Esophagus squamous epithelium (tissue), 5 donors: Measurements from ENCODE around the gene CCDC201. TPM values are rescaled to one million over a fixed set of nuclear protein-coding genes. Genes with fewer than 3 reads are reported as not detected.

Source experiments
- DNase-seq: peaks from one replicate; lab custom pipeline; 2025; lab: John Stamatoyannopoulos, UW
- H3K27ac ChIP-seq, 4 donors: fragments of 200-600 bp; sonication (generic); one replicate each; pipeline ENCODE4 v1.5.1; 2016 to 2019; ENCODE audit warnings: mild to moderate bottlenecking in 1 of 4
- H3K27me3 ChIP-seq, 4 donors: fragments of 200-600 bp; sonication (generic); 1 replicate in 3 of 4; 2 replicates in 1 of 4; pipeline versions ENCODE4 v1.5.1 to v1.6.0; 2017 to 2021; ENCODE audit warnings: antibody characterized with exemption in 1 of 4
- H3K36me3 ChIP-seq, 3 donors: fragments of 200-600 bp; sonication (generic); one replicate each; pipeline ENCODE4 v1.5.1; 2016 to 2019
- H3K4me1 ChIP-seq, 3 donors: fragments of 200-600 bp; sonication (generic); one replicate each; pipeline ENCODE4 v1.5.1; 2017 to 2019
- H3K4me3 ChIP-seq, 4 donors: fragments of 200-600 bp; sonication (generic); 1 replicate in 3 of 4; 2 replicates in 1 of 4; pipeline ENCODE4 v1.5.1; 2016 to 2019; ENCODE audit warnings: mild to moderate bottlenecking in 2 of 4, moderate library complexity in 1 of 4
- H3K9me3 ChIP-seq, 3 donors: fragments of 200-600 bp; sonication (generic); one replicate each; pipeline ENCODE4 v1.5.1; 2016 to 2019
- POLR2A ChIP-seq, 4 donors: fragments of 450-650 bp; IDR thresholded peaks; one replicate each; pipeline ENCODE4 v1.6.1; 2017; ENCODE audit warnings: antibody characterized with exemption in 4 of 4, mild to moderate bottlenecking in 4 of 4, moderate library complexity in 3 of 4
- WGBS, 2 donors: methylation state at CpG; one replicate each; pipeline ENCODE4 v1.1.5; 2018; 5-methylcytosine and 5-hydroxymethylcytosine counted together
- intact Hi-C: fragments of 100-400 bp; cut with DNase I; formaldehyde crosslinking; loops from one replicate; pipeline ENCODE4 v1.15.0; 2022
- total RNA-seq, 4 donors: library from RNA; depleted of rRNA; stranded (reverse); fragments of >200 nt; gene quantifications; one replicate each; pipeline ENCODE4 v1.1.0, GENCODE V29; 2016
- TF ChIP-seq, protein P1 (sequence below), 6 experiments: fragments of 450-650 bp in 4 of 6; fragments of 200-600 bp in 2 of 6; sonication (generic) in 2 of 6; IDR thresholded peaks; one replicate each; pipeline ENCODE4 v1.5.1; 2016 to 2019; ENCODE audit warnings: antibody characterized with exemption in 6 of 6, mild to moderate bottlenecking in 4 of 6, moderate library complexity in 4 of 6
- donor health status: DM: yes; HTN: yes; CAD: no.

The CCDC201 gene
- total RNA-seq, 4 donors from 2014 or later = not detected

DNA sequence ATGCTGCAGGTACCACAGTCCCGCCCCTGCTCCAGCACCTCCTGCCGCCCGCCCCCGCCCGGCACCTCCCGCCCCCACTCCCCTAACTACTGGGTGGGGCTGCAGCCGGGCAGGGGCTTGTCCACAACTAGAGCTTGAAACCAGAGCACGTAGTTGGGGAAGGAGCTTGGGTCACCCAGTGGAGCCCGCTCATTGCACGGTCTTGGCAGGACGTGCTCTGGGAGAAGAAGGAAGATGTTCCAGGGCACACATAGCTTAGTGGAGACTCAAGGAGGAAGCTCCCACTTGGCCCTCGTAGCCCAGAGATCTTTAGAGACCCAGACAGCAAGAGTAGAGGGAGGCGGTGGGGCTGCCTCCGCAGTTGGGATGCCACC is 16.1 kb upstream of the CCDC201 start:
- intact Hi-C loops = no loop called here
- WGBS, 2 donors = 41 to 44% methylated on average over 3 to 5 of the region's 14 CpGs
- Histone ChIP-seq H3K9me3 (no peaks in the 10 kb centered on the region), H3K4me1 (peaks cover 0 to 13% (median 8%) of the 10 kb centered on the region in 3 donors), H3K36me3 (no peaks in the 10 kb centered on the region), H3K27ac (no peak overlapping the region), H3K4me3 (peak overlapping the region in 2 of 4 donors; percentile 30 to 55), H3K27me3 (peaks cover 0 to 82% (median 2%) of the 10 kb centered on the region in 4 donors)
- TF ChIP-seq, protein P1, sequence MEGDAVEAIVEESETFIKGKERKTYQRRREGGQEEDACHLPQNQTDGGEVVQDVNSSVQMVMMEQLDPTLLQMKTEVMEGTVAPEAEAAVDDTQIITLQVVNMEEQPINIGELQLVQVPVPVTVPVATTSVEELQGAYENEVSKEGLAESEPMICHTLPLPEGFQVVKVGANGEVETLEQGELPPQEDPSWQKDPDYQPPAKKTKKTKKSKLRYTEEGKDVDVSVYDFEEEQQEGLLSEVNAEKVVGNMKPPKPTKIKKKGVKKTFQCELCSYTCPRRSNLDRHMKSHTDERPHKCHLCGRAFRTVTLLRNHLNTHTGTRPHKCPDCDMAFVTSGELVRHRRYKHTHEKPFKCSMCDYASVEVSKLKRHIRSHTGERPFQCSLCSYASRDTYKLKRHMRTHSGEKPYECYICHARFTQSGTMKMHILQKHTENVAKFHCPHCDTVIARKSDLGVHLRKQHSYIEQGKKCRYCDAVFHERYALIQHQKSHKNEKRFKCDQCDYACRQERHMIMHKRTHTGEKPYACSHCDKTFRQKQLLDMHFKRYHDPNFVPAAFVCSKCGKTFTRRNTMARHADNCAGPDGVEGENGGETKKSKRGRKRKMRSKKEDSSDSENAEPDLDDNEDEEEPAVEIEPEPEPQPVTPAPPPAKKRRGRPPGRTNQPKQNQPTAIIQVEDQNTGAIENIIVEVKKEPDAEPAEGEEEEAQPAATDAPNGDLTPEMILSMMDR (IDR thresholded peaks at IDR 0.05) = no peak
- no peak for TF ChIP-seq POLR2A (IDR thresholded peaks at IDR 0.05)
- DNase-seq = no peak

DNA sequence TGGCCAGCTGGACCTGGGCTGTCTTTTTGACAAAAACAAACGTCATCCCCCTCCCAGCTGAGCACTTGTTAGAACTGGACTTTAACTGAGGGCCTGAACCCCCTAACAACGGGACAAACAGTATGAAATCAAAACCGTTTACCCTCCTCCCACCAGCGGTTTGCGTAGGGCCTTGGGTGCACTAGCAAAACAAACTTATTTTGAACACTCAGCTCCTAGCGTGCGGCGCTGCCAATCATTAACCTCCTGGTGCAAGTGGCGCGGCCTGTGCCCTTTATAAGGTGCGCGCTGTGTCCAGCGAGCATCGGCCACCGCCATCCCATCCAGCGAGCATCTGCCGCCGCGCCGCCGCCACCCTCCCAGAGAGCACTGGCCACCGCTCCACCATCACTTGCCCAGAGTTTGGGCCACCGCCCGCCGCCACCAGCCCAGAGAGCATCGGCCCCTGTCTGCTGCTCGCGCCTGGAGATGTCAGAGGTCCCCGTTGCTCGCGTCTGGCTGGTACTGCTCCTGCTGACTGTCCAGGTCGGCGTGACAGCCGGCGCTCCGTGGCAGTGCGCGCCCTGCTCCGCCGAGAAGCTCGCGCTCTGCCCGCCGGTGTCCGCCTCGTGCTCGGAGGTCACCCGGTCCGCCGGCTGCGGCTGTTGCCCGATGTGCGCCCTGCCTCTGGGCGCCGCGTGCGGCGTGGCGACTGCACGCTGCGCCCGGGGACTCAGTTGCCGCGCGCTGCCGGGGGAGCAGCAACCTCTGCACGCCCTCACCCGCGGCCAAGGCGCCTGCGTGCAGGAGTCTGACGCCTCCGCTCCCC is 15.5 kb upstream of the CCDC201 start, which contains the start of gene IGFBP1:
TSS of gene IGFBP1 (plus strand) at position 304 of the 808 bp plus-strand sequence. CDS start at position 469, 165 bp downstream.
- WGBS, 2 donors = 11 to 17% methylated on average over 5 of the region's 73 CpGs
- Histone ChIP-seq H3K4me1 (peaks cover 0 to 13% (median 8%) of the 10 kb centered on the region in 3 donors), H3K27ac (no peak within 1 kb of the TSS), H3K4me3 (peak within 1 kb of the TSS in 2 of 4 donors; percentile 30 to 55), H3K9me3 (no peaks in the 10 kb centered on the region), H3K36me3 (no peaks in the 10 kb centered on the region), H3K27me3 (peaks cover 0 to 83% (median 2%) of the 10 kb centered on the region in 4 donors)
- TF ChIP-seq POLR2A (IDR thresholded peaks at IDR 0.05) = no peak
- TF ChIP-seq, protein P1 (IDR thresholded peaks at IDR 0.05) = no peak
- DNase-seq = no peak
- intact Hi-C loops = no loop called here

DNA sequence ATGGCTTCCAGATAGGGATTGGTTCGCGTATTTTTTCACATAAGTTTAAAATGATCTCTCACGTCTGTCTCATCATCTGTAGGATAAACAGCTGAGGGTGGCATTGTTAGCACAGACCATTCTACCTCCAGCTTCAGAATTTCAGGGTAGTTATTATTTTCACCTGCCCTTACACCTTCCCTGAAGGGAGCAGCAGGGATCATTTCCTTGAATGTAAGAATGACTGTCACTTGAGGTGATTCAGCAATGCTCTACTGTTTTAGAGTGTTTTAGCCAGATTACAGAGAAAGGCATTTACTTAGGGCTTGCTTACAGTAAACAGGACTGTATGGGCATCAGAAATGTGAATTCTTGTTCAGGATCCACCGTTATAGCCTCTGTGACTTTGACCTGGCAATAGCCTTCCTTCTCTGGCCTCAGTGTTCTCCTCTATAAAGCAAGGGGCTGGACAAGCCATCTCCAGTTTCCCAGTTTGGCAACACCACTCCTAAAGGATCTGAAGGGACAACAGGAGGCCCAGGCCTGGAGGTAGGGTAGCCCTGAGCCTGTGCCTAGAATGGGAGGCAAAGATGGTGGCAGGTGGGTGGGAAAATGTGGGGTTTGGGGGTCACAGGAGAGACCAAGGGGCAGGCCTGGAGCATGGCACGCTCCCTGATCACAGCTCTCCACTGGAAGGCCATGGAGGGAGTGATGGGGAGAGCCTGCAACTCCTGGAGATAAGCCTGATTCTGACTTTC is 14.2 kb upstream of the CCDC201 start:
- no peak for DNase-seq
- Histone ChIP-seq H3K27ac (no peak overlapping the region), H3K4me3 (no peak overlapping the region), H3K4me1 (peaks cover 0 to 13% (median 8%) of the 10 kb centered on the region in 3 donors), H3K9me3 (no peaks in the 10 kb centered on the region), H3K36me3 (no peaks in the 10 kb centered on the region), H3K27me3 (peaks cover 0 to 79% (median 2%) of the 10 kb centered on the region in 4 donors)
- intact Hi-C loops = no loop called here
- WGBS, 2 donors = 81 to 91% methylated on average over 5 of the region's 5 CpGs
- no peak for TF ChIP-seq POLR2A (IDR thresholded peaks at IDR 0.05)
- TF ChIP-seq, protein P1 (IDR thresholded peaks at IDR 0.05) = no peak

DNA sequence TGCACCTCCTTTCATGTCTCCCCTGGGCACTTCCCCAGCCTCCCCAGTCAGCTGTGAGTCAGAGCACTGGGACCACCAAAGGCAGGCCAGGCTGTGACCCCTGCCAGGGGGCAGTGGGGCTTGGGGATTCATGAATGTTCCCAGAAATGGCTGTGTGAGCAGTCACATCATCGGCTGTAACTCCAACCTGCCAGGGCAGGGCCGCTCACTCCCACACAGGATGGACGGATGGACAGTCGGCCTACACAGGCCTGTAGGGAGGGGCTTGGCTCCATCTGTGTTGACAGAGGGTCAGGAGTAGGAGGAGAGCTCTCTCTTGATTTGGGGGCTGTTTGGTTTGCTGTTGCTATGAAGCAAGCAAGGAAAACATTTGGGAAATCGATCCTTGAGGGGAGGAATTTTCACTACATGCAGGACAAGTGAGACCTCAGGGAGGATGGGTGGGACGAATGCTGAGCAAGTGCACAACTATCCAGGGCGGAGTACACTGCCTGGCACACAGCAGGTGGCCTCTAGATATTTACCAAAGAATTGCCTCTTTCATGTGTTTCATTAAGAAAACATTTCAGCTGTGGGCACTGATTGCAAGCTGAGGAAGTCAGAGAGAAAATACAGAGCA is 12.5 kb upstream of the CCDC201 start:
- WGBS, 2 donors = 61 to 64% methylated on average over 3 to 5 of the region's 7 CpGs
- TF ChIP-seq, protein P1 (IDR thresholded peaks at IDR 0.05) = no peak
- TF ChIP-seq POLR2A (IDR thresholded peaks at IDR 0.05) = no peak
- H3K27ac ChIP-seq = no peak overlapping the region
- no peak for DNase-seq
- no peak overlapping the region for H3K4me3 ChIP-seq
- H3K27me3 ChIP-seq = peaks cover 0 to 70% (median 2%) of the 10 kb centered on the region in 4 donors
- no peaks in the 10 kb centered on the region for H3K9me3 ChIP-seq
- intact Hi-C loops = no loop called here
- H3K4me1 ChIP-seq = peaks cover 0 to 13% (median 8%) of the 10 kb centered on the region in 3 donors
- no peaks in the 10 kb centered on the region for H3K36me3 ChIP-seq
